Prostate gland (tissue), 2 donors: ENCODE results near the gene MFAP2.

ENCODE experiments used
- POLR2A ChIP-seq: fragments of 450-650 bp; IDR thresholded peaks from one replicate; pipeline ENCODE4 v1.6.1; 2016; ENCODE audit warnings: antibody characterized with exemption, mild to moderate bottlenecking
- TF ChIP-seq, protein P1 (sequence below), 4 experiments: fragments of 200-600 bp in 2 of 4; fragments of 450-650 bp in 2 of 4; sonication (generic) in 2 of 4; IDR thresholded peaks; 1 replicate in 3 of 4; 2 replicates in 1 of 4; pipeline ENCODE4 v1.5.1; 2016 to 2019; ENCODE audit warnings: antibody characterized with exemption in 4 of 4, mild to moderate bottlenecking in 2 of 4, moderate library complexity in 2 of 4

GRCh38 chr1:16956775-16957174 lies 23.6 kb downstream of the MFAP2 start:
- TF ChIP-seq, protein P1, sequence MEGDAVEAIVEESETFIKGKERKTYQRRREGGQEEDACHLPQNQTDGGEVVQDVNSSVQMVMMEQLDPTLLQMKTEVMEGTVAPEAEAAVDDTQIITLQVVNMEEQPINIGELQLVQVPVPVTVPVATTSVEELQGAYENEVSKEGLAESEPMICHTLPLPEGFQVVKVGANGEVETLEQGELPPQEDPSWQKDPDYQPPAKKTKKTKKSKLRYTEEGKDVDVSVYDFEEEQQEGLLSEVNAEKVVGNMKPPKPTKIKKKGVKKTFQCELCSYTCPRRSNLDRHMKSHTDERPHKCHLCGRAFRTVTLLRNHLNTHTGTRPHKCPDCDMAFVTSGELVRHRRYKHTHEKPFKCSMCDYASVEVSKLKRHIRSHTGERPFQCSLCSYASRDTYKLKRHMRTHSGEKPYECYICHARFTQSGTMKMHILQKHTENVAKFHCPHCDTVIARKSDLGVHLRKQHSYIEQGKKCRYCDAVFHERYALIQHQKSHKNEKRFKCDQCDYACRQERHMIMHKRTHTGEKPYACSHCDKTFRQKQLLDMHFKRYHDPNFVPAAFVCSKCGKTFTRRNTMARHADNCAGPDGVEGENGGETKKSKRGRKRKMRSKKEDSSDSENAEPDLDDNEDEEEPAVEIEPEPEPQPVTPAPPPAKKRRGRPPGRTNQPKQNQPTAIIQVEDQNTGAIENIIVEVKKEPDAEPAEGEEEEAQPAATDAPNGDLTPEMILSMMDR (IDR thresholded peaks at IDR 0.05) = no peak
- no peak for TF ChIP-seq POLR2A
